HuH-7.5 (cell line): ENCODE data around the gene FBXW8.
"Not testable (repeated sequence)": the region's sequence is repeated elsewhere in the genome, so short reads cannot be mapped to it uniquely, and the experiment has no call there.

Source experiments
- DNase-seq: peaks from one replicate; pipeline ENCODE4 v3.0.0; 2011; ENCODE audit warnings: low spot score

Gene FBXW8

DNA sequence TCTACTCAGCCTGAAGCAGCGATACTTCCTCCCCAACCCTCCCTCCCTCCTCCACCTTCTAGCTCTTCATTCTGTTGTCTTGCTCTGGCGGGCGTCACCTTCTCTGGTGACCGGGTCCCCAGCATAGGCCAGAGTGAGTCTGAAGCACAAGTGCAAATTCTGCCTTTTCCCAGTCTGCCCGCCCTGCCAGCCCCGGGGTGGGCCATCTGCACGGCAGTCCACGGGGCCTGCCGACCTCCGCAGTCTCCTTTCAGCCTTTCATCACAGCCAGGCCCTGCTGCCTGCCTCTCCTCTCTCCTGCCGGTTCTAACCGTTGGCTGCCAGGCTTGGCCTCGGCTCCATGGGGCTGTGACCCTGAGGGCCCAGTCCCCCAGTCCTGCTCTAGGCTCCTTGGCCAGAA lies 129.7 kb downstream of the FBXW8 start:
- DNase-seq = no peak

DNA sequence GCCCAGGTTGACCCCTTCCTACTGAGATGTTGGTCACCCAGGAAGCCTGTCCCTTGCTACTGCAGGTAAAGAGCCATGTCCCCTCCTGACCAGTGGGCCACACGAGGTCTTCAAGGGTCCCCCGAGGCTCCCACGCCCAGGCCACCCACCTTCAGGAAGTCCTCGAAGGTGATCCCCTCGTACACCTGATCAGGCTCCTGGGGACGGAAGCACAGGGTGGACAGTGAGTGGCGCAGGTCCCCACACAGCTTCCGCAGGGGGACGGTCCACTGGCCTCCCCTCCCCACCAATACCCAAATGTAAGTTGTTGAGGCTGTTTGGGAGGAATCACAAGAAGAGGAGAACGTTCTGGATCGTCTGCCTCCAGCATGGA lies 131.0 kb downstream of the FBXW8 start:
- no peak for DNase-seq

DNA sequence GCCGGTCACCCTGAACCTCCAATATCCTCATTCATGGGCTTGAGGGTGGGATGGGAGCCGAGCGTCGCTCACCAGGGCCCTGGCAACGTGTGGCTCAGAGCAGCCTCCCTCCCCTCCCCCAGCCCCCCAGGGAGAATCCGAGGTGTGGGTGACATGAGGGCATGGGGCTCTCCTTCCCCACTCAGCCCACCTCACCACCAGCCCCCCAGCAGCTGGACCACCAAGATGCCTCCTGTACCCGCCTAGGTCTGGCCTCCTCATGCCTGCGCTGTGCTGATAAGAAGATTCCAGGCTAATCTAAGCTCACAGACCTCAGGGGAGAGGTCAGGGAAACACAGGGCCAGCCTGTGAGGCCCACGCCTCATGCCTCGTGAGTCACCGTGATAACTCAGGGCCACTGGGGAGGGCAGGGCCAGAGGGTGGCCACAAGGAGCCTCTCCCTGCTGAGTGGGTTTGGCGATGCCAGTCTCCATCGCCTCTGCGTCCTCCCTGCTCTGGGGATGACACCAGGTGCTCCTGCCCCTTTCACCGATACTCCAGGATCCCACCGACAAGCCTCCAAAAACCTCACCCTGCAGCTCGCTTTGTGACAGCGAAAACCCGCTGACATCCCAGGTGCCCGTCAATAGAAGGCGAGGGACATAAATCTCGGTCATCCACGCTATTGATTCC lies 131.6 kb downstream of the FBXW8 start:
- DNase-seq = peak; percentile 77

DNA sequence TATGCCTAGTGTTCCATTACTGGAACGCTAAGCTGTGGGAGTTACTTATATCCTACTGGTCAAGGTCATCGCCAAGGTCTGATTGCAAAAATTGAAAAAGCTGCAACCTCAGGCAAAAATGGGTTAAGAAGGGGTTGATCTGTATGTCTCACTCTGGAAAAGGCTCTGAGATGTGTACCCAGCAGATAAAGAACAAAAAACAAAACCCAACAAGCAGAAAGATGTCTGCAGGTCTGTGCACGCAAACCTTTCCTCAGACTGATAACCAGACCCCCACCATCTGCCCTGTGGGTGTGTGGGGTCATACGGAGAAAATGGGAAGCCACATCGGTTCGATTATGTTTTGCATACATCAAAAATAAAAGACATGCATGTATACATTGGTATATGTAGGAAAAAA lies 132.1 kb downstream of the FBXW8 start:
- DNase-seq = no peak

DNA sequence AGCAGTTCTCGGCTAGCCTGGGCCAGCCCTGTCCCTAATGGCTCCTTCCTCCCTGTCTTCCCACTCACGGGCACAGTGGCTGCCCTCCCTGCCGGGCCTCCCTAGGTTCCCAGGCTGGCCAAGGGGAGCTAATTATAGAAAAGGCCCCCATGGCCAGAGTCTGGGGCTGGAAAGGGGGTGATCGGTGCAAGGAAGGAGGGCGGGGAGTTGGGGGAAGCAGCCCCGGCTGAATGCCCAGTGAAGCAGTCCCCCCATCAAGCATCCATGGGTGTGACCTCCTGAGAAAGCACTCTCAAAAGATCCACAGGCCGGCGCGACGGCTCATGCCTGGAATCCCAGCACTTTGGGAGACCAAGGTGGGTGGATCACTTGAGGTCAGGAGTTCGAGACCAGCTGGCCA lies 133.6 kb downstream of the FBXW8 start:
- no peak for DNase-seq

DNA sequence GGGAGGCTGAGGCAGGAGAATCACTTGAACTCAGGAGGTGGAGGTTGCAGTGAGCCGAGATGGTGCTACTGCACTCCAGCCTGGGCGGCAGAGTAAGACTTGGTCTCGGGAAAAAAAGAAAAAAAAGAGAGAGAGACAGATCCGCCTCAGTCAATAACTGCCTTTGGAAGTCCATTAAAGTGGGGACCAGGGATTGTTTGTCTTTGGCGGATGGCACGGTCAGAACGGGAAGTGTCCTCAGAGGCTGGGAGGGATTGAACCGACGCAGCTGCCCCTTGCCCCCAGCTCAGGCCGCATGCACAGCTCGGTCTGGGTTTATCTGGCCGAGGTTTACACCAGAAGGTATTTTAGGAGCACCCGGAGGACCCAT lies 134.0 kb downstream of the FBXW8 start:
- DNase-seq = no peak

DNA sequence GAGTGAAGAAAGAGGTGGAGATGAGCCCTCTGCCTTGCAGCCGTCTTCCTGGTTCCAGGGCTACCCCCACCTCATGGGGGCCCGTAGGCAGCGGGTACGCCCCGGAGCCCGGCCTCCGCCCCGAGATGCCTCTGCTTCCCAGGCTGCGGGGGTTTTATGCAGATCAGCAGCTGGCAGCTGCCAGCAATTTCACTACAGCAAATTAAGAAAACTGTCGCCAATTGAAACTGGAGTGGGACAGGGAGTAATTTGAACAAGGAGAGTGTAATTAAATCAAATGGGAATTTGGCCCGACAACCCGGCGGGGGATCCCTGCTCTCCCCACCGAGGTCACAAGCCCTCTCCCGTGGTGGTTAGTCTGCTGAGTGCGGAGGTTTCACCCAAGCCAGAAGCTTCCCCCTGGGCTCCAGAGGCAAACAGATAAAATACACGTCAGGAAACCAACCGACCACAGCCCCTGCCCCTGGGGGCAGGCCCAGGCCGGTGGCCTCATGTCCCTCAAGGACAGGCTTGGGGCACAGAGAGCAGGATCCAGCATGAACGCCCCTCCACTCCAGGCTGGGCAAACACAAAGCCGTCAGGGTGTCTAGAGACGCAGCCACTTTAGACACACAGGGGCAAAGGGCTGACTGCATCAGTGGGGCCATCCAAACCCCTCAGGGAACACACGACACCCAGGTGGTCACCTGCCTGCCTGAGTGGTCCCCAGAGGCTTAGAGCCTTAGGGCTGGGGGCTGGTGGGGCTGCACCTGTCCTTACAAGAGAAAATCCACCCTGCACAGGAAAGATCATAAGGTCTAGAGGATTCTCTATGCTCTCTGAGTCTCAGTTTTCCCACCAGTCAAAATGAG lies 134.6 kb downstream of the FBXW8 start:
- no peak for DNase-seq

DNA sequence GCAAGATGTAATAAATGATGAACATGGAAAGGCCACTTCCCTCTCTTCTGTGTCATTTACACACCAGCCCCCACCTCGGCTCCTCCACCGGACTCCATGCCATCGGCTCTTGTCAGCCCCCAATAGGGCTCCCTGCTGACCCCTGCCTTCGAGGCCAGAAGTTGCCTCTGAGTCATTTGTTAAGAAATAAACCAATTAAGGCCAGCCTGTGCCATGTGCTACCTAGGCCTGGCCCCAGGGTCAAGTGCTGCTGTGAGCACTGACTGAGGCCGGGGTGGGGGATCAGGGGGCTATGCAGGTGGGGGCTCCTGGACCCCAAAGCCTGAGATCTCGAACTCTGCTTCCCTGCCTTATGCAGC lies 135.2 kb downstream of the FBXW8 start:
- no peak for DNase-seq

DNA sequence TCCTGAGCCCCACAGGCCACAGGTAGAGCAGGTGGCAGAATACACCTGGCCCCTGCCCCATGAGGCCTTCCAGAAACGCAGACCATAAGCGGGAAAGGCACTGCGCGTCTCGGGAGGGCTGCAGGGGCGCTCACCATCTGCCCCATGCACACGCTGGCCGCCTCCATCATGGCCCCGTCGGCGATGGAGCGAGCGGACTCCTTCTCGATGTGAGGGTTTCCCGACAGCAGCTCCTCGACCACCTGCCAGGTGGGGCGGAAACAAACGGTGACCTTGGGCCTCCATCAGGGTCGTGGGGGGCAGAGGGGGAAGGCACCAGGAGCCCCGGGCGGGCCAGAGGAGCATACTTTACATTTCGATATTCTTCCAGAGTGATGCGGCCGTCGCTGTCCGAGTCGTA lies 135.7 kb downstream of the FBXW8 start:
- DNase-seq = no peak

DNA sequence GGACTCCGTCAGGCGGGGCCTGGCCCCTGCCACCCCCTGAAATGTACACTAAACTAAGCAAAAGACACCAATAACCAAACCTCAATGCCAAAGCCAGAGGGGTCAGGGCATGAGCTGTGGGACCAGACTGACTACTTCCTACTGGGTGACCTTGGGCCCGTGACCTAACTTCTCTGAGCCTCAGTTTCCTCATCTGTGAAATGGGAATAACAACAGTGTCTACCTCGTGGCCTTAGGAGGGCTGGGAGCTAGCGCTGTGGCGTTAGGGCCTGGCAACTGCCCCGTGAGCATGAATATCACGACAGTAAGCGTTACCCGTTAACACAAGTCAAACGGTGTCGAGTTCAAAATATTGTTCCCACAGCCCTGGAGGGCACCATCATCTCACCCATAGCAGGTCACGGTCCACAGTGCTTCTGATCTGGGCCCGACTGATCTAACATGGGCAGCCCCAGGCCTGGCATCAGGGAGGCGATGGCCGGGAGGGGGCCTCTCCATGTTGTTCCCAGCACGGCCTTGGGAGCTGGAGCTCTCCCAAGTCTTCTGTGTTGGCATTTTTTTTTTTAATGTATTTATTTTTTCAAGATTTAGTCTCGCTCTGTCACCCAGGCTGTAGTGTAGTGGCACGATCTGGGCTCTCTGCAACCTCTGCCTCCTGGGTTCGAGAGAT lies 136.2 kb downstream of the FBXW8 start:
- DNase-seq = no peak

DNA sequence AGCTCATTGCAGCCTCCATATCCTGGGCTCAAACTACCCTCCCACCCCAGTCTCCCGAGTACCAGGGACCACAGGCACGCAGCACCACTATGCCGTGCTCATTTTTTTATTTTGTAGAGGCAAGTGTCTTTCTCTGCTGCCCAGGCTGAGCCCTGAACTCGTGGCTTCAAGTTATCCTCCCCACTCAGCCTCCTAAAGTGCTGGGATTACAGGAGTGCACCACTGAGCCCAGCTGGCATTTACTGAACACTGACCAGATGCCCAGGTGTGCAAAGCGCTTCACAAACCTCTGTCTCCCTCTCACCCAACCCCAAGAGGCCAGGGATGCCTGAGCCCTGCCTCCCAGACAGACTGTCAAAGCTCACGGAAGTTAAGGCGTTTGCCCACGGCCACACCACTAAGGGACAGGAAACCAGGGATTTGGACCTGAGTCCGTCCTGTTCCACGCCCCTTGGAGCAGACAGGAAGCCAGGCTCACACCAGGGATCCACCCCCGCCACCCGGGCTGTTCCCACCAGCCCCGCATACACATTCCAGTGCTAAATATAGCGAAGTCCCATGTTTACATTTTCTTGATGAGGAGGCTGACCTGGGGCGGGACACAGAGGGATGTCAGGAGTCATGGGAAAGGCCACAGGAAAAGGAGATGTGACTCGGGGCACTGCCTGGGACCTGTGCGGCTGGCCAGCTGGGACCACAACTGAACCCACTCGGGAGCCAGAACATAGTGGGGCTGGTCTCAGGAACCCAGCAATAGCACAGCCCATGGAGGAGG lies 137.2 kb downstream of the FBXW8 start:
- peak; percentile 78 for DNase-seq

DNA sequence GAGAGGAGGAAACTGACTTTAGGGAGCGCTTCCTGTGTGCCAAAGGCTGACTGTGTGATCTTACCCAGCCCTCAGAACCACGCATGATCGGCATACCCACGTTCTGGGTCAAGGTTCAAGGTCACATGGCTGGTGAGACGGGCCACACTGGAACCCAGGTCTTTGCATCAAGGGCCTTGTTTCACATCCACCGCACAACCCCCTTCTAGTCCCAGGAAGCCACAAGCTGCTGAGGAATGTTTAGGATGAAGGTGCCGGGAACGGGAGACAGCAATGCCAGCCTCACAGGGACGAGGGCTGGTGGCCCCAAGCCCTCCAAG lies 137.8 kb downstream of the FBXW8 start:
- DNase-seq = no peak

DNA sequence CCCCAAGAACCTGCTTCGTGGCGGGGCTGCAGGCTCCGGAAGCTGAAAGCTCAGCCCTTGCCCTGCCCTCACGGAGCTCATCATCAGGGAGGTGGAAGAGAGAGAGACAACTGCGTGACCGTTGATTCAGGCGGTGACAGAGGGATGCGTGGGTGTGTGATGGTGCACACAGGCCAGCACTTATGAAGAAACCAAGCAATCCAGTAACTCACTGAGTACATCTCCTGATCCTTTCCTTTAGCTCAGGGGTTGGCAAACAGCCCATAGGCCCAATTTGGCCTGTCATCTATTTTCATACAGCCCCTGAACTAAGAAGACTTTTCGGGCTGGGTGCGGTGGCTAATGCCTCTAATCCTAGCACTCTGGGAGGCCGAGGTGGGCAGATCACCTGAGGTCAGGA lies 138.5 kb downstream of the FBXW8 start:
- no peak for DNase-seq

DNA sequence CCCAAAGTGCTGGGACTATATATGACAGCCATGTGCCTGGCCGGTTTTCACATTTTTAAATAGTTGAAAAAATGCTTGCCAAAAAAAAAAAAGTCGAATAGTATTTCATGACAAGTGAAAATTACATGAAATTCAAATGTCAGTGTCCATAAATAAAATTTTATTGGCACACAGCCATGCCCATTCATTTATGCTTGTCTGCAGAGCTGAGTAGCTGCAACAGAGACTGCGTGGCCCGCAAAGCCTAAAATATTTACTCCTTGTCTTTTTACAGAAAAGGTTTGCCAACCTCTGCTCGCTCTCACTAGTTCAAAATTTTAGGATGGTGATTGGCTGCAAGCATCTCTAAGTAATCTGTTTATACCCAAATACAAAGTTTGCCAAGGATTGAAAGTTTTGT lies 139.3 kb downstream of the FBXW8 start:
- no peak for DNase-seq

DNA sequence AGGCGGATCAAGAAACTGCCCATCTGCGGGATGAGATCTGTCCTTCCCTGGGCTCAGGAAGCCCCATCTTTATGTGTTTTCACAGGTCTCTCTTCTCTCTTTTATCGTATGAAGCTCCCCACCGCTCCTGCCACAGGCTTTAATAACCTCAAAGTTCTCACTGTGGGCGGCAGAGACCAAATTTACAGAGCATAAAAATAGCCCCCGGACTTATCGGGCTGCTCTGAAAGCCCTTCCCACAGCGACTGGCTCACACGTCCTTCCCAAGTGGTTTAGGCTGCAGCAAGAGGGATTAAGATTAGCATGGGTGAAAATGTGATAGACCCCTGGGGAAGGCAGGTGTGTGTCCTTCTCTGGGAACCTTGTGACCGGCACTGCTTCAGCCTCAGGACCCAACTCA lies 140.6 kb downstream of the FBXW8 start:
- no peak for DNase-seq

DNA sequence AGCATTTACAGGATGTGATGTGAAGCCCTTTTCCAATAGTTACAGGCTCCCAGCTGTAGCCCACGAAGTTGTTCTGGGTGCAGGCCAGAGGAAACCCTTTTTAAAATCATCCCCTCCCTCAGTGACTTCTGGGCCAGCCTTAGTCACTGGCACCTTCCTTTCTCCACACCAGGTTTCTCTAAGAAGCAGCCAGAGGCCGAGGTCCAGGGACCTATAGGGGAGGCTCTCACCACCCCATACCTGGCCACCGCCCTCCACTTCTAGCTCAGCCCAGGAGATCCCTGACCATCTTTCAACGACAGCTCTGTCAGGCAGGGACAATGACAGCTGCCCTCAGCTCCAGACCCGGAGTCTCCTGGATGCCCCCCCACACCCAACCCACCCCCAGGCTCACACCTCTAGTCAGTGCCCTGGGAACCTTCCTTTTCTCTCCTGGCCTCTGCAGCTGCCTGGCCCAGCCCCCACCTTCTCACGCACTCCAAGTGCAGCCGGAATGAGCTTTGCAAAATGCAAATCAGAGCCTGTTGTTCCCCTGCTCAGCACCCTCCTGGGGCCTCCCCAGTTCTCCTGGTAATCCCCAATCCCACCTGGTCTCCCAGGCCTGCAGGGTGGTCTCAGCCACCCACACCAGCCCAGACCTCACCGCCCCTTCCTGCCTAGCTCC lies 141.8 kb downstream of the FBXW8 start:
- no peak for DNase-seq

DNA sequence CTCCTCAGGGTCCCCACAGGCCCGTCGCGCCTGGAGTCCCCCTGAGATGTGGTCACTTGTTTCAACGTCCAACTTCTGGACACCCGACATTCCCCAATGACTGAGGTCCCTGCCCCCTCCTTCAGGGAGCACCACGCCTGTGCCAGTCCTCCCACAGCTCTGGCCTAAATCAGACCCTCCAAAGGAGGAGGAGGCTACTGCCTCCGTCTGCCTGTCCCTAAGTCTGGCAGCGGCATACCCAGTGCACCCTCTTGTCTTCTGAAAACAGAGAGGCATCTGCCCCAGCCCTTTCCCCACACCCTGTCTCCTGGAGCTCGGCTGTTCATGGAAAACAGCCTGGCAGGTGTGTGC lies 142.3 kb downstream of the FBXW8 start:
- DNase-seq = no peak

DNA sequence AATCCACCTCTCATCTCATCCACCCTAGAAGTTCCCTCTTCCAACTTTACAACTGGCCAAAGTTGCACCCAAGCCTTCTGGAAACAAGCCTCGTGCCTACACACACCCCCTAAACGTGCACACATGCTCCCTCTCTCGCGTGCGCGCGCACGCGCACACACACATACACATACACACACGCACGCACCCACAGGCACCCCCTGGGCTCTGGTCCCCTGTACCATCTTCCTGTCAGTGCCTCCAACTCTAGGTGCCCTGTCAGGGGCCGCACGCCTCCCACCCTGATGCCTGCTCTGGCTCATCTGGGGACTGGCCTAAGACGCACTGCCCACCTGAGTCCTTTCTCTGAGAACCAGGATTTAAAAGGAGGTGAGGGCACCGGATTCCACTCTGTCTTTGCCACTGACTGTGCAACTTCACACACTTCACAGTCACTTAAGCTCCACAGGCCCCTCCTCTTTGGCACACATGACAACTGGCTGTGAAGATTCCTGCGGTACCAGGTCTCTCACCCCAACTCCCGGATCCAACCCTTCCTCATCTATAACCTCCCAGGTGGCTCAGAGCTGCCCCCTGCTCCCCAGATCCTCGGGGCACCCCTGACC lies 142.9 kb downstream of the FBXW8 start:
- DNase-seq = no peak

DNA sequence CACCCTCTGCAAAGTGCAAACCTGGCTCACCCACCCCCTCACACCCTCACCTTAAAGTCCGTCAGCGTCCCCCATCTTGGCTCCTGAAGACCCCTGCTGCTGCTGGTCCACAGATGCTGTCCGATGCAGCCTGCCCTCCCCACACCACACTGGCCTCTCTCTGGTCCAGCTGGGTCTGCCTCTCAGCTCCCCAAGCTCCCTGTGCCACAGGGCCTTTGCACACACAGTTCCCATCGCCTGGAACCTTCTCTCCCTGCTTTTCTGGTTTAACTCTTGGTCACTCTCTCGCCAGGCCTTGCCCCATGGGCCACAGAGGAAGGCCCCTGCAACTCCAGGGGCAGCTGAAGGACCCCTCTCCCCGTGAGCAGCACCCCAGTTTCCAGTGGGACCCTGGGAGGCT lies 143.5 kb downstream of the FBXW8 start:
- DNase-seq = no peak

DNA sequence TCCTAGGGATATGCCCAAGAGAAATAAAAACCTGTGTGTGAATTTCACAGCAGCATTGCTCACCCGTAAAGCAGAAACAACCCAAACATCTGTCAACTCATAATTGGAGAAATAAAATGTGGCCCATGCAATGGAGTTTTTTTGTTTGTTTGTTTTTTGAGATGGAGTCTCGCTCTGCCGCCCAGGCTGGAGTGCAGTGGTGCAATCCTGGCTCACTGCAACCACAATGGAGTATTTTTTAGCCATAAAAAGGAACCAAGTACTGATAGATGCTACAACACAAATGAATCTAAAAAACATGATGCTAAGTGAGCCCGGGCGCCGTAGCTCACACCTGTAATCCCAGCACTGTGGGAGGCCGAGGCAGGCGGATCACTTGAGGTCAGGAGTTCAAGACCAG lies 146.9 kb downstream of the FBXW8 start:
- not testable (repeated sequence) for DNase-seq

DNA sequence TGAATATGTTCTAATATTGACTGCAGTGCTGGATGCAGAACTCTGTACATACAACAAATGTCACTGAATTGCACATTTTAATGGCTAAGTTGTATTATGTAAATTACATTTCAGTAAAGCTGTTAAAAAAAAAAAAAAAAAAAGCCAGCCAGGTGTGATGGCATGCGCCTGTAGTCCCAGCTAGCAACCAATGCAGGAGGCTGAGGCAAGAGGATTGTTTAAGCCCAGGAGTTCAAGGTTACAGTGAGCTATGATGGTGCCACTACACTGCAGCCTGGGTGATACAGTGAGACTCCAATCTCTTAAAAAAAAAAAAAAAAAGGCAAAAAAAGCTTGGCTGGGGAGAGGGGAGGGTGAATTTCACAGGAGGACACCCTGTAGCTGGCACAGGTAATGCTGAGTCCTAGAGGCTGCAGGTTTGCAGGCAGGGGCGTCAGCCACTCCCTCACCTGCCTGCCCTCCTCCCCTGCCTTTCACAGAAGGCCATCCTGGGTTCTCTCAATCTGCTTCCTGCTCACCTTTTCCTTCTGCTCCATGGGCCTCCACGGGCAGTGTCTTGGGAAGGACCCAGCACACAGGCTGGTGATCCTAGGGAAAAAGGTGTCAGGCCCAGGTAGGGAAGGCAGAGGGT lies 147.8 kb downstream of the FBXW8 start:
- DNase-seq = no peak

DNA sequence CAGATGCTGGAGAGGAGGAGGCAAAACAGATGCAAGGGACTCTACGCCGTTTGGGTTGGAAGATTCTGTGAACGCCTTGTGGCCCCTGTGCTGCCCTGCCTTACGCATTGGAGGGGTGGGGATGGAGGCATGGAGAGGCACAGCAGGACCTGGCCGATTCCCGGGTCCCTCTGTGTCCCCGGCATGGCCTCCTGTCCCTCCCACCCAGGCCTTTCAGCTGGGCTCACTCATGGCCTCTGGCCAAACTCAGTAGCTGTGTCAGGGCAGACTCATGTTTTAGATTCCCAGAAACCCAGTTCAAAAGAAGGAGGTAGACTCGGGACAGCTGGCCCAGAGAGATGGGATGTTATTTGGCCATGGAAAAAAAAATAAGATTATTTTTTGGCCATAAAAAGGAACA lies 148.4 kb downstream of the FBXW8 start:
- DNase-seq = no peak
